ENCODE results near the gene RAPGEF1.
"Not testable (repeated sequence)": the region's sequence is repeated elsewhere in the genome, so short reads cannot be mapped to it uniquely, and the experiment has no call there.

Gene RAPGEF1

DNA sequence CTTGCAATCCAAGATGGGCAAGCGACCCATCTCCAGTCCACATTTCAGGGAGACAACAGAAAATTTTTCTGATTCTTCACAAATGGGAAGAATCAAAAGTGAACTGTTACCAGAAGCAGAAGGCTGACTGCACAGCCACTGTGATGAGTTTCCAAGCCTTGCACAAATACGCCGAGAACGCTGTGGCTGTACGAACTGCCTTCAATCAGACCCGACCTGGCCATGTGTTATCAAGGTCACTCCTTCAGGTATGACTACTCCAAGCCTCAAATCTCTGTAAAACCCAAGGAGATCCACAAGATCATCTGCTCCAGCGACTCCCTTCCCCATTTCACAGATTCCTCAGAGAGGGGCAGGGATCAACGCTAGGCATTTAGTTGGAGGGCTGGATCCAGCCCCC lies 26.9 kb downstream of the RAPGEF1 start:
- no peak overlapping the region for H3K4me3 ChIP-seq (ENCODE audit: low read depth, low read length)

DNA sequence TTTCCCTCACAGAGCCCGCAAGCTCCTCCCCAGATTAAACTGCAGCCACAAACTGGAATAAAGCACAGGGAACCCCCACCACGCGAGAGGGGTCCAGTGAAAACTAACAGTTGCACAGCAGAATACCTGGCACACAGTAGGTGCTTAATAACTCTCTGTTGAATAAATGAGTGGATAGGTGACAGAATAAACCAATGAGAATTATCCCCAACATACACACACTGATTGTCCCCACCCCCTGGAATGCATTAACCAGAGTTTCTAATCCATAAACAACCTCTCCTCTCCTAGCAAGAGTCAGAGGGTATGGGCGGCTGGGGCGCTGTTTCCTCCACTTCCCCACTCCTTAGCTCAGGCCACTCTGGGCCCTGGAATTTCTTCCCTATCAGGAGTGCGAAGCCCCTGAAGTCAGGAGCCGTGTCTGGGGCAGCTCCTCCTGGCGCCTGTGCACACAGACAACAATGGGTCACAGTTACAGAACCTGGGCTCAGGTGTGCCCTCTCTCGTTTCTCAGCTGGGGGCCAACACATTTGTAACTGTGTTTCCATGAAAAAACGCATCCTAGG lies 27.6 kb downstream of the RAPGEF1 start:
- TF ChIP-seq, protein P1, sequence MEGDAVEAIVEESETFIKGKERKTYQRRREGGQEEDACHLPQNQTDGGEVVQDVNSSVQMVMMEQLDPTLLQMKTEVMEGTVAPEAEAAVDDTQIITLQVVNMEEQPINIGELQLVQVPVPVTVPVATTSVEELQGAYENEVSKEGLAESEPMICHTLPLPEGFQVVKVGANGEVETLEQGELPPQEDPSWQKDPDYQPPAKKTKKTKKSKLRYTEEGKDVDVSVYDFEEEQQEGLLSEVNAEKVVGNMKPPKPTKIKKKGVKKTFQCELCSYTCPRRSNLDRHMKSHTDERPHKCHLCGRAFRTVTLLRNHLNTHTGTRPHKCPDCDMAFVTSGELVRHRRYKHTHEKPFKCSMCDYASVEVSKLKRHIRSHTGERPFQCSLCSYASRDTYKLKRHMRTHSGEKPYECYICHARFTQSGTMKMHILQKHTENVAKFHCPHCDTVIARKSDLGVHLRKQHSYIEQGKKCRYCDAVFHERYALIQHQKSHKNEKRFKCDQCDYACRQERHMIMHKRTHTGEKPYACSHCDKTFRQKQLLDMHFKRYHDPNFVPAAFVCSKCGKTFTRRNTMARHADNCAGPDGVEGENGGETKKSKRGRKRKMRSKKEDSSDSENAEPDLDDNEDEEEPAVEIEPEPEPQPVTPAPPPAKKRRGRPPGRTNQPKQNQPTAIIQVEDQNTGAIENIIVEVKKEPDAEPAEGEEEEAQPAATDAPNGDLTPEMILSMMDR (IDR thresholded peaks at IDR 0.05; ENCODE audit: low read depth, low read length) = no peak

More for the DNA sequence above, 26.9 kb downstream of the RAPGEF1 start:
- TF ChIP-seq, protein P1 (IDR thresholded peaks at IDR 0.05; ENCODE audit: low read depth, low read length) = no peak

DNA sequence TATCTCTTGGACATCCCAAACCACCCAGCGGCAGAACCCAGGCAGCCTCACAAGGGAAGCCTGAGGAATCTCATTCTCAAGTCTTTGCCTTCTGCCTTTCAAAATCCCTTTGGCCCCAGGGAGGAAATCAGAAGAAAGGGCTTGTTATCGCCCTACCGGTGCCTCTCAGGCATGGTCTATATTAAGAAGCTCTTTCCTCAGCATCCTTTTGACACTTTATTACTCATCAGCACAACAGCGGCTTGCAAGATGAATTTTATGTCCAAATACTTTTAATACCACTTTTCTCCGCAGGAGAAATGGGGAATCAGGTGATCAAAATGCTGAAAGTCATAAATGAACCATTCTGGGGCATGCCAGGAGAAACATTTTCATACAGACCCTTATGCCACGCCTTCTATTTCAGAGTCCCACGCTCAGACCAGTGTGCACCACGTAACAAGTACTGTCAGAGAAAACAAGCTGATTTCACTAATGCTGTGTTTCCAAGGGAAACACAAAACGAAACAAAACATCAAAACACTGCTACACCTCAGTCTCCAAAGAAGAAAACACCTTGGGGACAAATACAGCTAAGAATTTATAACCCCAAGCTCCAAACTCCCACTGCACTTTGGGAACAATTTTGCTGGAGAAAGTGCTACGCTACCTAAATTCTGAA lies 30.0 kb downstream of the RAPGEF1 start:
- no peak overlapping the region for H3K4me3 ChIP-seq (ENCODE audit: low read depth, low read length)
- TF ChIP-seq, protein P1 (IDR thresholded peaks at IDR 0.05; ENCODE audit: low read depth, low read length) = no peak

More for the DNA sequence above, 27.6 kb downstream of the RAPGEF1 start:
- no peak overlapping the region for H3K4me3 ChIP-seq (ENCODE audit: low read depth, low read length)

DNA sequence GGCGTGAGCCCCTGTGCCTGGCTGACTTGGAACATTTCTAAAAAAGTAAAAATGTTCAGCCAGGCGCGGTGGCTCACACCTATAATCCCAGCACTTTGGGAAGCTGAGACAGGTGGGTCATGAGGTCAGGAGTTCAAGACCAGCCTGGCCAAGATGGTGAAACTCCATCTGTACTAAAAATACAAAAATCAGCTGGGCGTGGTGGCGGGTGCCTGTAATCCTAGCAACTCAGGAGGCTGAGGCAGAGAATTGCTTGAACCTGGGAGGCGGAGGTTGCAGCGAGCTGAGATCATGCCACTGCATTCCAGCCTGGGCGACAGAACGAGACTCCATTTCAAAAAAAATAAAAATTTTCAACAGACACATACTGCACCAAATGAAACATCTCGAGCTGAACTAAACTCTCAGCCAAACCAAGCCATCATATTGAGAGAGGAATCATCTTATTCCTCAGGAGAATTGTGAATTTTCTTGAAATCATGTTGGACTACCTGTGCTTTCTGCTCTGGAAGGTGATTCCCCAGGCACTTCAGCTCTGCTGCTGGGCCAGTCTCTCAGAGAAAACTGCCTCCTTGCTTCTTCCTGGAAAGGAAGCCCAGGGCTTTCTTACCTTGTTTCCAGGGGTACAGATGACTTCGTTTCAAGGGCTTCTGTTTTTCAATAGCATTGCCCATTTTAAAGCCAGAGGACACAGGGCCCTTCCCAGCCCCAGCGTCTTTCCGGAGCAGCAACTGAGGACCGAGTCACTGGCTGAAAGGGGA lies 30.7 kb downstream of the RAPGEF1 start:
- H3K4me3 ChIP-seq (ENCODE audit: low read depth, low read length) = not testable (repeated sequence)

DNA sequence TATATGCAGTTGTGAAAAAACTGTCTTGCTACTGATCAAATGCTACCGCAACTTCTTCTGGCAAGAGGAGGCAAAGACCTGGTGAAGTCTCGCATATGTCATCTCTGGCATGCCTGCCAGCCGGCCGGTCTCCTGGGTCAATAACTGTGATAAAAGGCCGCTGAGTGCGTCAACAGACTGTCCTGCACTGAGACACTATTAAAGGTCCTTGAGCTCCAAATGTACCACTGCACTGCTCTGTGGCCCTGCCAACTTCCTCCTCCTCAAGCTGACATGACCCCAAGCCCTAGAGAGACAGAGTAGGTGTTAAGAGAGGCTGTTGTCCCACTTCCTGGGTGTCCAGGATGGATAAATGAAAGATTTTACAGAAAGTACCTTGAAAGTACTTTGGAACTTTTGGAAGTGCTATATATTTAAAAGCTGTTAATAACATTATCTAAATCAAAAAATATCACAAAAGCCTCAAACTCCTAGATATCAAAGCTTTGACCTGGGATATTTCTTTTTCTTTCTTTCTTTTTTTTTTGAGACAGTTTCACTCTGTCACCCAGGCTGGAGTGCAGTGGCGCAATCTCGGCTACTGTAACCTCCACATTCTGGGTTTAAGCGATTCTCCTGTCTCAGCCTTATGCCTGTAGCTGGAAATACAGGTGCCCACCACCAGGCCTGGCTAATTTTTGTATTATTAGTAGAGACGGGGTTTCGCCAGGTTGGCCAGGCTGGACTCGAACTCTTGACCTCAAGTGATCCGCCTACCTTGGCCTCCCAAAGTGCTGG lies 31.5 kb downstream of the RAPGEF1 start:
- TF ChIP-seq, protein P1 (IDR thresholded peaks at IDR 0.05; ENCODE audit: low read depth, low read length) = no peak
- no peak overlapping the region for H3K4me3 ChIP-seq (ENCODE audit: low read depth, low read length)

DNA sequence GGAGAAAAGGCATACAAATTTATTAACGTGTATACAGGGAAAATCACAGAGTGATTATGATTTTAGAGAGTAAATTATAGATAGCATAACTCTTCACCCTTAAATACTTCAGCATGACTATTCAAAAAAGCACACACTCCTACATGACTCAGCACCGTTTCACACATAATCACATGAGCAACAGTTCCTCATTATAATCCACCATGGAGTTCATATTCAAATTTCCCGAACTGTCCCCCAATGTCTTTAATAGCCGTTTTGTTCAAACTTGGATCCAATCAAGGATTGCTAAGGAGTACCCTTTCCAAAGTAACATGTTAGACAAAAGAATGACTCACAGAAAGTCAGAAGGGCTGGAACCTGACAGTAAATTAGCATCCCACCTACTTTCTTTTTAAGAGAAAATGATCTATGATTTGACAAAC lies 32.1 kb downstream of the RAPGEF1 start:
- TF ChIP-seq, protein P1 (IDR thresholded peaks at IDR 0.05; ENCODE audit: low read depth, low read length) = no peak
- H3K4me3 ChIP-seq (ENCODE audit: low read depth, low read length) = no peak overlapping the region

DNA sequence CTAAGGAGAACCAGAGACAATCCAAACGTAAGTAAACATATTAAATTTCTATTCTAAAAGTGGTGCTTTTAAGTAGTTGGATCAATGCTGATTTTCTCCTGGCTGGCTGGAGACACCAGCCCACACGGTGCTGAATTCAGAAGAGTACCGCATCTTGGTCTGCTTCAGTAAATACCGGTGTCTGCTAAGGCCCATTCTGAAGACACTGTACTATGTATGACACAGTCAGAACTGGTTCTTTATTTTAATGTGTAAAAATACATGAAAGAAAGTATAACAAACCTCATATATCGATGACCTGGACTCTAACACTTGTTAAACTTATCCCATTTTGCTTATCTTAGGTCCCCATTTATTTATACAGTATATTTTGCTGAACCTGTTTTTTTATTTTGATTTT lies 32.8 kb downstream of the RAPGEF1 start:
- no peak overlapping the region for H3K4me3 ChIP-seq (ENCODE audit: low read depth, low read length)
- TF ChIP-seq, protein P1 (IDR thresholded peaks at IDR 0.05; ENCODE audit: low read depth, low read length) = no peak
